GM13977 (cell line): ENCODE data around the gene GLI1.

Source experiments
- DNase-seq: peaks from one replicate; pipeline ENCODE4 v3.0.0; 2012; ENCODE audit warnings: low spot score
- CTCF ChIP-seq: IDR thresholded peaks from 2 replicates; pipeline ENCODE4 v1.5.1; 2012; ENCODE audit warnings: mild to moderate bottlenecking, control low read depth; ENCODE audit not compliant: insufficient read depth; ENCODE audit errors: extremely low read depth, missing control alignments
- in situ Hi-C: fragments of 300-500 bp; cut with MboI; formaldehyde crosslinking; loops from one replicate; pipeline ENCODE4 v1.12.0; 2022; ENCODE audit warnings: low sequenced_read_pairs, low pct_unique_long_range_greater_than_20kb, mixed read lengths, inconsistent platforms; ENCODE audit not compliant: unreplicated experiment

GLI1 gene

GRCh38 chr12:57518920-57519795 lies 59.6 kb downstream of the GLI1 start:
- in situ Hi-C loops = no loop called here
- no peak for TF ChIP-seq CTCF
- no peak for DNase-seq

GRCh38 chr12:57519796-57520052 lies 60.1 kb downstream of the GLI1 start:
- no peak for TF ChIP-seq CTCF
- in situ Hi-C loops = no loop called here
- DNase-seq = no peak

GRCh38 chr12:57520053-57520818 lies 60.7 kb downstream of the GLI1 start, which contains the start of gene DDIT3:
Gene DDIT3 (minus strand): TSS chr12:57520514. CDS start chr12:57517406, 3,108 bp downstream.
- in situ Hi-C loops = no loop called here
- DNase-seq = peak; percentile 96
- no peak for TF ChIP-seq CTCF

GRCh38 chr12:57521525-57522010 lies 62.0 kb downstream of the GLI1 start:
- in situ Hi-C loops = no loop called here
- DNase-seq = no peak
- no peak for TF ChIP-seq CTCF
